Measurements from ENCODE around the gene WDR37.
"Not testable (repeated sequence)": the region's sequence is repeated elsewhere in the genome, so short reads cannot be mapped to it uniquely, and the experiment has no call there.

Gene WDR37

GRCh38 chr10:1043532-1043995 is 12.6 kb upstream of the WDR37 start:
- DNase-seq: no peak

DNA sequence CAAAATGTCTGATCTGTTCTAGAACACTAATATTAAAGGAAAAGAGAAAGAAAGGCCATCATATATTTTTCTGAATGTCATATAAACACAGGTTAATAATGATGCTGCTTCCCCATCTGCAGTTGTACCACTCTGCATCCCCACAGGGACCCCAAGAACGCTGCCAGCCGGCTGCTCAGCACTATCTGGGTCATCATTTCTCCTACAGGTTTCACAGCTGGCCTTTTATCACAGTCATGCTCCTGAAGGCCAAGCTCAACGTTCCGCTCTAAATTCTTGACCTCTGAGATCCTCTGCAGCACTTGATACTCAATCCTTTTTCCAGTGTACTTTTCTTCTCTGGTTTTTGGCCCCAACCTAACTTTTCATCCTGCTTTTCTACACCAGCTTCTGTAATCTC is 12.0 kb upstream of the WDR37 start:
- DNase-seq: no peak

DNA sequence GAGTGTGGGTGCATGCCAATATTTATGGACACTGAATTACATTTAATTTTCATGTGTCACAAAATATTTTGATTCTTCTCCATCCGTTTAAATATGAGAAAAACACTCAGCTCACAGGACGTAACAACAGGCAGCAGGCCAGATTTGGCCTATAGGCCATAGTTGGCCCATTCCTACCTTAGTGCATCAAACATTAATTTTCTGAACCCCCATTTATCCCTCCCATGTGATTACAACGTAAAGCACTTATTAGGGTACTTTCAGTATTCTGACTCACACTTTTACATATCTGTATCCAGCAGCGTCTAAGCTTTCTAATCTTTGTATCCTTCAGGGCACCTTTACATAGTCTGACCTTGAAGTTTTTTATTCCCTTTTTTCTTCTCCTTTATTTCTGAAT is 11.2 kb upstream of the WDR37 start:
- no peak for DNase-seq

GRCh38 chr10:1045415-1045814 is 10.8 kb upstream of the WDR37 start:
- no peak for DNase-seq

DNA sequence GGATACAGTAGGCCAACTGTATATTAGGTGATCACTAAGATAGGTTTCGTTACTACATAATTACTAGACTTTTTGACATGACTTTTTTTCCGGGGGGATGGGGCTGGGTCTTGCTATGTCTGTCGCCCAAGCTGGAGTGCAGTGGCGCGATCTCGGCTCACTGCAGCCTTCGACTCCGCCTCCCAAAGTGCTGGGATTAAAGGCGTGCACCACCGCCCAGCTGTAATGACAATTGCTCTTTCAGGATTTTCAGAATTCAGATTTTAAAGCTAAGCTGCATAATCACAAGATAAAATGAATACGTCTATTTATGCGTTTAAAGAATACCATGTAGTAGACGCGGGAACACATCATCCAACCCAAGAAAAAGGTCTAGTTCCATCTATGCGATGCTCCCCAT is 8.2 kb upstream of the WDR37 start:
- no peak for DNase-seq

DNA sequence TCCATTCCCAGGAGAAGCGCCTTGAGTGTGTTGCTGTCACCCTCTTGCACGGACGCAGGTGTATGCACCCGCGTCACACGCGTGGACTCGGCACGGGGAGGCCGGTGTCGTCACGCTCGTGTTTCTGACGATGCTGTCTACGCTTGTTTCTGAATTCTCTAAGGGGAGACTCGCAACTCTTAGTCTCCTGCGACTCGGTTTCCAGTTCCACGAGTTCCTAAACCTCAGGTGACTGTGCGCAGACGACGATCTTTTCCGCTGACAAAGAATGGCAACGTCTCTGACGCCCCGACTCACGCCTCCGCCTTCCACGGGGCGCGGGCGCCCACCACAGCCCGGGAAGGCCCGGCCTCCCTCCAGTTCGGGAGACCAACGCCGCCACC is 7.8 kb upstream of the WDR37 start:
- DNase-seq: no peak

DNA sequence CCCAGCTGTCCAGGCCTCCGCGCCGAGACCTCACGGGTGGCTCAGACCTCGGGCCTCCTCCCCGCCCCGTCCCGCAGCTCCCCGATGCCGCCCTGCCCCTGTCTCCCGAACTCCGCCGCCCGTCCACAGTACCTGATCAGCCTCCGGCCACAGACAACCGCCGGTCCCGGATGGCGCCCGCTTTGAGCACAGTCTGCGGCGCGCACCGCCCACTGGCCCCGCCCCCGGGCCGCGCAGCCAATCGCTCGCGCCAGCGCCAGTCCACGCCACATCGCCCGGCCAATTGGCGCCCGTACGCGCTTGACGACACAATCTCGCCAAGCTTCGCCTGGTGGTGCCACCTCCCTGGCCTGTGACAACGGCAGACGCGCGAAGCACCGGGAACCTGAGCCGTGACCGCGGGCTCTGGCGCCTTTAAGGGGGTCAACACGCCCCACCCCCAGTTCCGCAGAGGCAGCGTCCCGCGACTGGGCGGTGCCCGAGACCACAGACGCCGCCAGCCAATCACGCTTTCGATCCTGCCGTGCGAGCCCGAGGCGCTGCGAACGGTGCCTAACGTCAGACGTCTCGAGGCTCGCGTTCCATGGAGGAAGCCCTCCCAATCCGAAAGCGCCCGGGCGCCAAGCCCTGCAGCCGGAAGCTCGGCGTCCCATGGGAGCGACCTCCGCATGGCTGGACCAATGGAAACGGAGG is 7.3 kb upstream of the WDR37 start, which contains the start of gene IDI1:
IDI1 (minus strand) TSS at position 388 of the 693 bp plus-strand sequence; CDS start at position 272, 116 bp downstream.
- peak; percentile 95 to 97 for DNase-seq

GRCh38 chr10:1049425-1049958 is 6.7 kb upstream of the WDR37 start:
- no peak for DNase-seq

GRCh38 chr10:1050145-1050544 is 6.0 kb upstream of the WDR37 start:
- no peak for DNase-seq

DNA sequence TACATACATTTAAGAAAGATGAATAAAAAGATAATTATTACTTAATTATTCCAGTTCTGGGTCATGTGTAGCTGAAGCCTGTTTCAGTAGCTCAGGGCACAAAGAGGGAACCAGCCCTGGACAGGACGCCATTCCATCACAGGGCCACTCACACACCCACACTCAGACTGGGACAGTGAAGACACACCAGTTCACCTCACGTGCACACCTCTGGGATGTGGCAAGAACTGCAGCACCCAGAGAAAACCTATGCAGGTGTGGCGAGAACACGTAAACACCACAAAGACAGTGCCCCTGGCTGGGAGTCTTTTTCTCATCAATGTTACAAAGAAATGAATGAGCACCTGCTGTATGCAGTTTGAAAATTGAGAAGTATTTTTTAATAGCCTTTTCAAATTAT is 5.6 kb upstream of the WDR37 start:
- no peak for DNase-seq

DNA sequence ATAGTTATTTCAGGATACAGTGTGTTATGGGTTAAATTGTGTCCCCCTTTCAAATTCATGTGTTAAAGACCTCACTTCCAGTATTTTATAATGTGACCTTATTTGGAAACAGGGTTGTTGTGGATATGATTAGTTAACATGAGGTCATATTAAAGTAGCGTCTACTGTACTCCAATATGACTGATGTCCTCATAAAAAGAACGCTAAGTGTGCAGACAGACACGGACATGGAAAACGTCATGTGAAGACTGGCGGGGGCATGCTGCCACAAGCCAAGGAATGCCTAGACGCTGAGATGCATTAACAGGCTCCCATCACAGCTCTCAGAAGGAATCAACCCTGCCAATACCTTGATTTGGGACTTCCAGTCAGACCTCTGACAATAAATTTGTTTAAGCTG is 1.5 kb upstream of the WDR37 start:
- no peak for DNase-seq

DNA sequence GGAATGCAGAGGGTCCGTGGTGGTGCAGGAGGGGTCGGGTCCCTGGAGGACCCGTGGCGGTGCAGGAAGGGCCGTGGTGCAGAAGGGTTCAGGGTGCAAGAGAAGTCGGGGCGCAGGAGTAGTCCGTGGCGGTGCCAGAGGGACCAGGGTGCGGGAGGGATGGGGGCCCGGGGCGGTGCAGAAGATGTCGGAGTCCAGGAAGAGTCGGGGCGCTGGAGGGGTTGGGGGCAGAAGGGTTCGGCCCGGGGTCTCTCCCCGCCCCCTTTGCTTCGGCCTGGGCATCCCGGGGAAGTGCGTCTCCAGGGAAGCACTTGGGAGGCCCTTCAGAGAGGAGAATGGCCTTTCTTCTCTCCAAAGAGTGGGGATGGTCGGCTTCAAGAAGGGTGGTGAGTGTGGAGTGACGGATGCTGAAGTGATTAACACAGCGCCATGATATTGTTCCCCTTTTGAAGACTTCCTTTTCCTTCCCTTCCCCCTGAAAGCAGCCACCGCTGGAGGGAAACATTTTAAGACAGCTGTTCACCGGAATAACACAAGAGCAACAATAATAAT is 997 bp downstream of the WDR37 start:
- no peak for DNase-seq

DNA sequence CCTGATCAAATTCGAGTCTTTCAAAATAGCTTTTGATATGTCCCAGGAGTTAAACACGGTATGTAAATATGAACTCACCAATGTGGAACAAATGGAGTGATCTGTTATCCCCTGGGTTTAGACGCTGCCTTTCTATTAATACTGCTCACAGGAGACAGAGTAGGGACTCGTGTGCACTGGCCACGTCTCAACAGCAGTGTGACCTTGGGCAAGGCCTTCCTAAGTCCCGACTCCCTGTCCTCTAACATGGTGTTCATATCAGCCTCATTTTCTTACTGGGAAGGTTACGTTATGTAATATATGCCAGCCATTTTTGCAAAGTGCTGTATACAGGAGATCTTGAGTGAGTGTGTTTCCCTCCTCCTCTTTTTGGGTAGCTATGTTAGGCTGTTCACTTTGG is 1.8 kb downstream of the WDR37 start:
- no peak for DNase-seq

GRCh38 chr10:1059902-1060301 is 3.7 kb downstream of the WDR37 start:
- DNase-seq: no peak

GRCh38 chr10:1061930-1062774 is 6.0 kb downstream of the WDR37 start:
- DNase-seq: peak in 1 of 2 experiments; percentile 30

- DNase-seq: no peak
These were observed 7.2 kb downstream of the WDR37 start for GRCh38 chr10:1063232-1063865.

DNA sequence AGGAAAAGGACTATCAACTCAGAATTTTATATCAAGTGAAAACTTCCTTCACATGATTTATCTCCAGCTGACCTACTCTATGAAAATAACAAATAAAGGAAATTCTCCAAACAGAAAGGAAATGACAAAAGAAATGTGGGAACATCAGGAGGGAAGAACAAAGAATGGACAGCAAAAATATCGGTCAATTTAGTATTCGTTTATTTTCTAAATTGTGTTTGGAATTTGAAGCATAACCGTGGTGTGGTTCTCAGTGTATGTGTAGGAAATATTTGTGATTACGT is 8.7 kb downstream of the WDR37 start:
- DNase-seq: no peak

DNA sequence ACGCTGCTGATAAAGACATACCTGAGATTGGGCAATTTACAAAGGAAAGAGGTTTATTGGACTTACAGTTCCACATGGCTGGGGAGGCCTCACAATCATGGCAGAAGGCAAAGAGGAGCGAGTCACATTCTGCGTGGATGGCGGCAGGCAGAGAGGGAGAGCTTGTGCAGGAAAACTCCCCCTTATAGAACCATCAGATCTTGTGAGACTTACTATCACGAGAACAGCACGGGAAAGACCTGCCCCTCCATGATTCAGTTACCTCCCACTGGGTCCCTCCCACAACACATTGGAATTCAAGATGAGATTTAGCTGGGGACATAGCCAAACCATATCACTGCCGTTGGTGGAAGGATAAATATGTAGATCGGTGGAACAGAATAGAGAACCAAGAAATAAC is 10.5 kb downstream of the WDR37 start:
- not testable (repeated sequence) for DNase-seq

DNA sequence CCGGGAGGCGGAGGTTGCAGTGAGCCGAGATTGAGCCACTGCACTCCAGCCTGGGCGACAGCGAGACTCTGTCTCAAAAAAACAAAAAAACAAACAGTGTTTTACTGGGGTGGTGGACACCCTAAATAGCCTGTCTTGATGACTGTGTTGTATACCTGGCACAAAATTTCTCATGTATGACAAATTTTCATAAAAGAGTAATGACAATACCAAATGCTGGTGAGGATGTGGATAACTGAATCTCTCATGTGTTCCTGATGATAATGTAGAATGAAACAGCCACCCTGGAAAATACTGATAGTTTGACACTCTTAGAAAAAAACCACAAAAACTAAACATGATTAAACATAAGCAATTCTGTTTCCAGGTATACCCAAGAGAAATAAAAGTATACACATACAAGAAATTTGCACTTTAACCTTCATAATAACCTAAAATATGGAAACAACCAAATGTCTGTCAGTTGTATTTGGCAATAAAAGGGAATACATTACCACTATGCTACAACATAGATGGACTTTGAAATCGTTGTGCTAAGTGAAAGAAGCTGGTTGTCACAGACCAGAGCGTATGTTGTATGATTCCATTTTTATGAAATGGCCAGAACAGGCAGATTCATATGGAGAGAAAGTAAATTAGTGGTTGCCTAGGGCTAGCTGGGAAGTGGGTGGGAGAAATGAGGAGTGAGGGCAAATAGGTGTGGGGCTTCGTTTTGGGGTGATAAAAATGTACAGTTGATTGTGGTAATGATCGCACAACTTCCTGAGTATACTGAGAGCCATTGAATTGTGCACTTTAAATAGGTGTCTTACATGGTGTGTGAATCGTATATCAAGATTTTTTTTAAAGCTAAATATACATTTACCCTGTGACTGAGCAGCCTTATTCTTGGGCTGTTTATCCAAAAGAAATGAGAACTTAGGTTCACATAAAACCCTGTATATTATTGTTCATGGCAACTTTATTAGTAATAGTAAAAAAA is 12.5 kb downstream of the WDR37 start:
- DNase-seq: no peak

DNA sequence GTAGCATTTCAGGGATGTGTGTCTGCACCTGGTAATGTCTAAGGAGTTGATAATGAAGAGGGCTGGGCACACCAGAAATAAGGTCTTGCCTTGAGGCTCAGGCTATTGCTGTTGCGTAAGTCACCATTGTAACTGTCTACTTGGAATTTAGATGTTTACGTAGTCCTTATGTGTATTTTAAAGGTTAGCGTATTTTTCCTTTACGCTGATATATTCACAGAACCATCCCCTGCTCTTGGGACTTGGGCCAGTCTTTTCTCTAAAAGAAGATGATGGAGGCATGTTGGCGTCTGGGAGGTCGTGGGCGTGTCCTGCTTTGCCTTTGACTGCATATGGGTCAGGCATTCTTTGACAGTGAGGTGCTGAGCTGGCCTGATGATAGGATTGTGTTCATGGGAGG is 14.7 kb downstream of the WDR37 start:
- no peak for DNase-seq

- no peak for DNase-seq
These were observed 18.0 kb downstream of the WDR37 start for GRCh38 chr10:1074052-1074747.
